ENCODE results near the gene IL1R1.

The IL1R1 gene

DNA sequence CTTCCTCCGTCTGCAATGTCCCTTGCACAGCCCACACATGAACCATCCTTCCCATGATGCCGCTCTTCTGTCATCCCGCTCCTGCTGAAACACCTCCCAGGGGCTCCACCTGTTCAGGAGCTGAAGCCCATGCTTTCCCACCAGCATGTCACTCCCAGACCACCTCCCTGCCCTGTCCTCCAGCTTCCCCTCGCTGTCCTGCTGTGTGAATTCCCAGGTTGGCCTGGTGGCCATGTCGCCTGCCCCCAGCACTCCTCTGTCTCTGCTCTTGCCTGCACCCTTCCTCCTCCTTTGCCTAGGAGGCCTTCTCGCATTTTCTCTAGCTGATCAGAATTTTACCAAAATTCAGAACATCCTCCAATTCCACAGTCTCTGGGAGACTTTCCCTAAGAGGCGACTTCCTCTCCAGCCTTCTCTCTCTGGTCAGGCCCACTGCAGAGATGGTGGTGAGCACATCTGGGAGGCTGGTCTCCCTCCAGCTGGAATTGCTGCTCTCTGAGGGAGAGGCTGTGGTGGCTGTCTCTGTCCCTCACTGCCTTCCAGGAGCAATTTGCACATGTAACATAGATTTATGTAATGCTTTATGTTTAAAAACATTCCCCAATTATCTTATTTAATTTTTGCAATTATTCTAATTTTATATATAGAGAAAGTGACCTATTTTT lies 35.4 kb downstream of the IL1R1 start:
- DNase-seq: no peak

DNA sequence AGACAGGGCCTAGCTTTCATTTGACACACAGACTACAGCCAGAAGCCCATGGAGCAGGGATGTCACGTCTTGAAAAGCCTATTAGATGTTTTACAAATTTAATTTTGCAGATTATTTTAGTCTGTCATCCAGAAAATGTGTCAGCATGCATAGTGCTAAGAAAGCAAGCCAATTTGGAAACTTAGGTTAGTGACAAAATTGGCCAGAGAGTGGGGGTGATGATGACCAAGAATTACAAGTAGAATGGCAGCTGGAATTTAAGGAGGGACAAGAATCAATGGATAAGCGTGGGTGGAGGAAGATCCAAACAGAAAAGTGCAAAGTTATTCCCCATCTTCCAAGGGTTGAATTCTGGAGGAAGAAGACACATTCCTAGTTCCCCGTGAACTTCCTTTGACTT lies 36.5 kb downstream of the IL1R1 start:
- DNase-seq: no peak

DNA sequence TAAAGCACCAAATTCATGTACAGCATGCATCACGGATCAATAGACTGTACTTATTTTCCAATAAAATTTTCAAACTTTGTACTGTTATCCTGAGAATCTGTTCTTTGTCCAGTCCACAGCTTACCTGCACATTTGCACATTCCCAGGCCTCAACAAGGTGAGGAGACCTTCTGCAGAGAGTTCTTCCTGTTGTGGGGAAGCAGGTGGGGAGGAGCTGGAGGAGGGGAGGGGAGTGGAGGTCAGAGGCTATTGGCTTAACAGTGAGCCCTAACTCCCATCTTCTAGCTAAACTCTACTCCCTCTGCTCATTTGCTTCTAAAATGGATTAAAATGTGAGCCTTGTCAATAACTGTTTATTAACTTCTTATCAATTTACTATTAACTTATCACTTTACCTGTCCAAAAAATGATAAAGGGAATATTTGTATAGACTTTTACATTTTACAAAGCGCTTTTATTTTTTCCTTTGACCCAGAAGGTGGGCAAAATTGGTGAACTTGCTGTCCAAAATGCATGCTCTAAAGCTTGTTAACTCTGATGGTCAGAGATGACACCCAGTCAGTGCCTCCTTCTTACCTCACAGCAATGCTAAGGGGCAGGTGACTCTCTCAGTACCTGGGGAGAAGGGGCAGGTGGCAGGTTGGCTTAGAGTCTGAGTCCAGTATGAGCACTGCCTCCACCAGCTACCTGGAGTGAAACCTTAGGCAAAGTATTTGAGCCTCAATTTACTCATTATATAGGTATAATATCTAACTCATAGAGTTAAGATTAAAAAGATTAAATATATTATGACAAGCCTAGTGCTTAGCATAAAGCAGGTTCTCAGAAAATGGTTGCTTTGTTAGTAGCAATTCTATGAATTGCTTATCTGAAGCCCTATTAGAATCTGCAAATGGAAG lies 37.5 kb downstream of the IL1R1 start:
- DNase-seq: no peak

DNA sequence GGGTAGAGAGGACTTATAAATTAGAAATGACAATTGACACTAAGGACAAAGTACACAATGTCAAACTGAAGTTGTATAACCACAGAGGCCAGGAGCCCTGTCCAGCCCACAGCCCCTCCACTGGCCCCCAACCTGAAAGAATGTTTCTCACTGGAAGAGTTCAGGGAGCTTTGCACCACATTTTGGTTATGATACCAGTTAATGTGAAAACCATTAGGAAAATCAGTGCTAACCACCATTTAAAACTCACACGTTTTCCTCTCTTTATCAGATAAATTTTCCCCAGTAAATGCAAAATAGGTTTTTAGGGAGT lies 38.1 kb downstream of the IL1R1 start:
- DNase-seq: no peak

DNA sequence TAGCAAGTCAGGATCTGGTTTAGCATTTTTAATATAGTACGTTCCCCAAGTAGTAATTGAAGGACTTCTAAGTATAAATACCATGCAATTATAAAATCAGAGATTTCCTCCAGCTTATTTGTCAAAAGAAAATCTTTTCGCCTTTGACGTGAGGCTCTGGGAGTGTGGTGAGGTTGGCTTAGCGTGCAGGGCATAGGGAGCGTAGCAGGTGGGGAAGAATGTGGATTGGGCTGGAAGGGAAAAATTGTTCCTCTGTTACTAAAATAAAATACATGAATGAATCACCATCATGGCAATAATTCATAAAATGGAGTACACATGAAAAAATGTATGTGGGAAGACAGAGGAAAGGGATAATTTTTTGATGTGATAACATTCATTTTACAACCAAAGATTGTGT lies 38.8 kb downstream of the IL1R1 start:
- no peak for DNase-seq

DNA sequence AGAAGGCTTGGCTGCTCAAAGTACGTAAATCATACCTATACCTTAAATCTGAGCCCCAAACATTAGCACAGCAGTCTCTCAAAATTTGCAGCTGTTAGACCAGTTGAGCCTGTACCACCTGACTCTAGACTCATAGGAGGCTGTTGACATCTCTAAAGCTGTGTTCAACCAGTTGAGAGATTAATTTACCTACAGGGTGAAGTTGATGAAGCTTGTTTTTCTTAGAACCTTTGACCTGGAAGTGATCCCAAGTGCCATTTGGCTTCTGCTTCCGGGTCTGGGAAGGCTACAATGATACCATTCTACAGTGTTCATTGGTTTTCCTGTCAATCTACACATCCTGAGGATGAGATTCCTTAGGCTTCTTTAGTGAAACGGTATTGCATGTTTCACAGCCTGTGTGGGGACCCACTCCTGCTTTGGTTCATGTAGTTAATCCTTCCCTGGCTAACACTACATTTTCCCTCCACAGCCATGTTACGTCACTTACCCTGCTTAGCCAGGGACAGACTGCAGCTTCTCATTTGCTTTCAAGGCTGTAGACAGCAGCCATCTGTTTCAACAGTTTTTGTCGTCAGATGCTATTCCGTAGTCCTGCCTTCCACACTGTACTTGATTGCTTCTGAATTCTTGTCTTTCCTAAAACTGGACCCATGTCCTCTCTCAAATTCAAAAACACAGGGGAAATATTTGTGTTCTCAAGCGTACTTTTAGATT lies 39.5 kb downstream of the IL1R1 start:
- DNase-seq: no peak

DNA sequence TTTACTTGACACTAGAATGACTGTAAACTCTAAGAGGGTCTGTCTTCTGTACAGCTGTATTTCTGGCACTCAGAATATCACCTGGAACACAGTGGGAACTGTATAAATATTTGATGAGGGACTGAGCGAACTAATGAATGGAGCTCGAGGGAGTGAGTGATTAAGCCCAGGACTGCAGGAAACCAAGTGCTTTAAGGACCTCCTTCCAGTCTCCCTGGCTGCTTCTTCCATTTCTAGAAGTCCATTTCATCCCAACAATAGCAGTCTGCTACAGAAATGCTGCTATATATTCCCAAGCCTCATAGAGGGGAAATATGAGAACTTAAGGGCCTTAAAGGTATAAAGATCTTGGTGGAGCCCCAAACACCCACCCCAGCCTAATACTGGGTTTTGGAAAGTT lies 41.5 kb downstream of the IL1R1 start:
- no peak for DNase-seq

DNA sequence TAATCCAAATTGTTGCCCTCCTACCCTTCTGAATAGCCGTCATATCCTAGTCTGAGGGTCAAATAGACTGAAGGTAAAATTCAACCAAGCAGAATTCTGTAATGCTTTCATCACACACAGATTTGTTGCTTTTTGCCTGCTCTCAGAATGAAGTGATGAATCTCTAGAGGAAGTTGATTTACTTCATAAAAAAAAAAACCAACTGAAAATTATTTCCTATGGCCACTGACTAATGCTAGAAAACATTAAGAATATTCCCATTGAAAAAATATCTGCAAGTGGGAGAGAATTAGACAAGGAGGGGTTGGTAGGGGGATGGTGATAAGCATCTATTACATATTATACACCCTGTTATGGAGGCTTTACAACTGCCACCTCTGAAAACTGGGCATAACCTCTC lies 42.0 kb downstream of the IL1R1 start:
- no peak for DNase-seq

DNA sequence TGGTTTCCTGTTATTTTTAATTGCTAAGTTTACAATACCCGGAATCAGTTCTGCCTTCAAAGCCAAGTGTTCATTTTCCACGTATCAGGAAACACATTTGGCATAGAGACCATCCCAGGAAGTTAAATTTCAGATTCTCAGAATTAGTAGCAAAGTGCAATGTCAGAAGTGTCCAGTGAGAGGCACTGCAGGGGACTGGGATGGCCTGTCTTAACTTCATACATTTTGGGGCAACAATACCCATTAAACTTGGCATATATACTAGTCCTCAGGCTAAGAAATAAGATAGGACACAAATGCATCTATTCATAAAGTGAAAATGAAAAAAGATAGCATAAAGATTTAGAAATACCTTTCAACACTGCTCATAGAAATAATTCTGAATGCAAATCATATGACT lies 42.8 kb downstream of the IL1R1 start:
- no peak for DNase-seq

DNA sequence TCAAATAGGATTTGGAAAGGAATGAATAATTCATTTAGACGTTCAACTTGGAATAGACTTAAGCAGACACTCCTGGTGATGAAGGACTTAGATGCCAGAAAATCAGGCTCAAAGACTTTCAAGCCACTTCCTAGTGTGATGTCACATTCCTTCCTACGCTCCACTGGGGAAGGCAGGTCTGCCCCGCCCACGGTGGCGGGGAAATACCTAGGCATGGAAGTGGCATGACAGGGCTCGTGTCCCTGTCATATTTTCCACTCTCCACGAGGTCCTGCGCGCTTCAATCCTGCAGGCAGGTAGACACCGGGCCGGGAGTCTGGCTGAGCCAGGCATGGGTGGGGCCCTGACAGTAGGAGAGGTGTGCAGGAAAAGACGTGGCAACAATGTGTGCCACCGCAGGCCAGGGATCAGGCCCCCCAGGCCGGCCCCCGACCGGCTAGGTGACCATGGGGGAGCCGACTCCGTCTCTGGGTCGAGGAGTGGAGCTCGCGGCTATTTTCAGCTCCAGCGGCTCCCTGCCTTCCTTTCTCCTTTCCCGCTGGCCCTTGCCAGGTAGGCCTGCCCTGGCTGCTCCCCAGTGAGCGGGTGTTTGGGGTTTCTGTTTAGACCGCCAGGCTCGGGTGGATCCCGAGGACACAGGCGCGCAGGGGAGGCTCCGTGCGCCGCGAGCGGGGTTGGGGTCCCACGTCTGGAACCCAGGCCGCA lies 44.4 kb downstream of the IL1R1 start, which contains the start of gene IL1RL2:
TSS of gene IL1RL2 (plus strand) at position 233 of the 705 bp plus-strand sequence. CDS start 845 bp downstream, outside the sequence.
- no peak for DNase-seq

DNA sequence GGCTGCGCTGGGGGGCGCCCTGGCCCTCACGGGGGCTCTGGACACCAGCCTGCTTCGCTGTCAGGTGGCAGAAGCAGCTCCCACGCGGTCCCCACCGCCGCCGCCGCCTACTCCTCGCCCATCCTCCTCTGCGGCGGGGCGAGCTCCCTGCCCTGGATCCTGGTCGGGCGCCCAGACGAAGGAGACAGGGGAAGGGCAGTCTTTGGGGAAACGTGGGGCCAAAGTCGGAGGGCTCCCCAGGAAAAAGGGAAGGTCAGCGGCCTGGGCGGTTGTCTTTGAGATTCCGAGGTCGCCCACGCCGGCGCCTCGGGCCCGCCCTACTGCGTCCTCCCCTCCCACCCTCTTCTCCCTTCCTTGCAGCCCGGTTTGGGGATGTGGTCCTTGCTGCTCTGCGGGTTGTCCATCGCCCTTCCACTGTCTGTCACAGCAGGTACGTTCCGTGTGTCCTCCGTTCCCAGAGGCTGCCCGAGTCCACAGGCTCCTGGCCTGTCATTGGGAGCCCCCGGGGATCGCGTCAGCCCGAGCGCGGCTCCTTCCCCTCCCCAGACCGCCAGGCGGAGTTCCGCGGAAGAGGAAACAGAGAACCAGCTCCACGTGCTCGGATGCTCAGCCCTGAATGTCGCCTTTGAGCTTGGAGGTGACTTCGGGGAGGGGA lies 45.1 kb downstream of the IL1R1 start:
- DNase-seq: no peak

DNA sequence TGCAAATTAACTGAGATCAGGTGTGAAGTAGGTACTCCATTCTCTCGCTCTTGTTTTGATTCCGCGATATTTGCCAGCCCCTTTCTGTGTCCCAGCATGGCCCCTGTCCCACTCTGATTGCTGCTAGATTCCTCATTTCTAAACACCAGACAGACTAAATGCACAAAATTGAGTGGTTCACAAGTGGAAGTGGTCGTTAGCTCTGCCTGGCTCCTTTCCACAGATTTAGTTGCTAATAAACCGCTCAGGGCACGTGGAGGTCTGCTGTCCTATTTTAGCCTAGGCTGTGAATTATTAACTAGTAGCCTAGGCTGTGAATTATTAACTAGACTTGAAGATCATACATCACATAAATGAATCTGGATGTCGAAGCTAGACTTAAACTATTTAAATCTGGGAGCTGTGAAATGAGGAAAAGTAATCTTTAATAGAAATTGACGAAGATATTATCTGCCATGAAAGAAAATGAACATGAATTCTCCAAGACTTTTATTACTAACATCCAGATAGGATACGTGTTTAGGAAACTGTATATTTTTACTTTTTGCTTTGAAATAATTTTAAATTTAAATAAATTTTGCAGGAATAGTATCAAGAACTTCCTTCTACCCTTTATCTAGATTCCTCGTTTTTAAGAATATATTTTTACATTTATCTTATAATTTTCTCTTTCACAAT lies 48.0 kb downstream of the IL1R1 start:
- no peak for DNase-seq

DNA sequence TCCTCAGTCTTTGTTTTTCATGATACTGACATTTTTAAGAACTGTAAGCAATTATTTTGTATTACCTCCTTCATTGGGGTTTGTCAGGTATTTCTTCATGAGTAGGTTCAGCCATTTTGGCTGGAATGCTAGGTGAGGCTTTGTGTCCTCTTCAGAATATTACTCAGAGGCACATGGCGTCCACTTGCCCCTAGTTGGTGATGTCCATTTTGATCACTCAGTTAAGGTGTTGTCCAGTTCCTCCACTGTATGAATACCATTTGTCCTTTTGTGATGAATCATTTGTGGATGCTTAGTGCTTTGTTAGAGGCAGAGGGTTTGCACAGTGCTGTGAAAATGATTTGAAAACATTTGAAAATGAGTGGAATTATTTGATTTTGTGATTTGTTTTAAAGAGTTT lies 49.0 kb downstream of the IL1R1 start:
- DNase-seq: no peak

DNA sequence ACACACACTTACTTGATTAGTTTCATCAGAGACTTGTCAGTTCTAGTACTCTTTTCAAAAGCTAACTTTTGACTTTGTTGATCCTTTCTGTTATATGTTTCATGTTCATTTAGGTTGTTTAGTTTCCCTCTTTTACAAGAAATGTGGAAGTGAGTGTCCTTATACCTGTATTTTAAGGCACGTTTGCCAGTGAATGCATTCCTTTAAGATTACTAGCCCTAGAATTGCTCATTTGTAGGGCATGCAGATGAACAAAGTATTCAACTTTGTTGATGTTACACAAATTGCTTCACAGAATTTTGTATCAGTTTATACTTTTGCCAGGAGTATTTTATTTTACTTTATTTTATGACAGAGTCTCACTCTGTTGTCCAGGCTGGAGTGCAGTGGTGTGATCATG lies 50.5 kb downstream of the IL1R1 start:
- DNase-seq: no peak

DNA sequence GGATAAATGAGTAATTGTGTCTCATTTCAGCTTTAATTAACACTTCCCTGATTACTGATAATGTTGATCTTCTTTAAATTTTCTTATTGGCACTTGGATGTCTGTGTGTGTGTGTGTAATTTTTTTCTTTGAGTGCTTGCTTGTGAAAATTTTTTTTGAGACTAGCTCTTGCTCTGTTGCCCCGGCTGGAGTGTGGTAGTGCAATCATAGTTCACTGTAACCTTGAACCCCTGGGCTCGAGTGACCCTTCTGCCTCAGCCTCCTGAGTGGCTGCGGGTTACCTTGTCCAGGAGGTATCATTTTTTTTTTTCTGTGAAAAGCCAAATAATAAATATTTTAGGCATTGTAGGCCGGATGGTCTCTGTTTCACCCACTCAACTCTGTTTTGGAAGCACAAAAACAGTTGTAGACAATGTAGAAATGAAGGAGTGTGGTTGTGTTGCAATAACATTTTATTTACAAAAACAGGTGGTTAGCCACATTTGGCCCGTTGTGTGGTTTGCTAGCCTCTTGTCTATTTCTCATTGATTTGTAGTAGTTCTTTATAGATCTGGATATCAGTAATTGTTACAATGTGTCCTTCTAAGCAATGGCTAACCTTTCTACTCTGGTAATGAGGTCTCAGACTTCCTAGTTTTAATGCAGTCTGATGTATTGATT lies 52.2 kb downstream of the IL1R1 start:
- DNase-seq: no peak

DNA sequence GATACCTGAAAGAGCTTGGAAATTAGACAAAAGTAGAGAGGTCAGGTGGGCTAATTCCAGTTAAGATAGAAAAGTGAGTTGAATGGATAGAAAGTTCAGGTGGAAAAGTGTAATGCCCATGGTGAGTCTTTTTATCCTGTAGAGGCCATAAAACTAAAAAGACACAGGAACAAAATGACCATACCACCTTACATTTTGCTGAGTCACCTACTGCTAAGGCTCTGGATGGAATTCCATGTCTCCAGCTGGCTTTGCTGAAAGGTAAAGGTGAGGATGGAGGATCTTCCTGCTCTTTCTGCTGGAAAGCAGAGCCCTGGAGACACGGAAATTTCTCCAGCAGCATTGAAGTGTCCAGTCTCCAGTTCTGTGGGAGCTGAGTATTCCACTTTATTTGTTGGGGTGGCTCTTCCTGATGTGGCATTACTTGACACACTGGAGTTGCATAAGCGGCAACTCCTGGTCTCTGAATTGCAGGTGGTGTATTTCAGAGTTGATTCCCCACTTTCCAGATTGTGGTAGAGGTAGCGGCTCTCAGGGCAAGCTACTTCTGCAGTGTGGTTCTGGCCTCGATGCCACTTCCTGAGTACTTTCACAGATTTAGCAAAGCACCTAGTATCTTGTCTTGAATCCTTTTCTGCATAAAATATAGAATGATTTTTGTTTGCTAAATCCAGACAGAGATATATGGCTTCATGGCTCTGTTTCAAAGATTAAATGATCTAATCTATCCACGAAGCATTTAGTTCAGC lies 55.0 kb downstream of the IL1R1 start:
- no peak for DNase-seq

DNA sequence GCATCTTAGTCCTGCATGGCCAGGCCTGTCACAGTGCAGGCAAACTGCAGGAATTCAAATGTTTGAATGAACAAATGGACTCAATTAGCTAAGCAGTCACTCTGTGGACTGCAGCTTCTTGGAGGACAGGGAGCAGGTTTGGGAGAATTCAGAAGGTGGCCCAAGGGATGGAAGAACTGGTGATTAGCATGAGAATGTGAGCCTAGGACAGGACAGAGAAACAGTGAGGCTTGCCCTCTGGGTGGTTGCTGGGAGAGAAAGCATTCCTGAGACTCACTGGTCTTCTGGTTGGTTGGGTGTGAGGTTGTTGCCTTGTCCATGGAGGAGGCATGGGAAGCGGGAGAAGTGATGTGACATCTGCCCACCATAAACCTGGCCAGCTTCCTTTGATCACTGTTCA lies 58.0 kb downstream of the IL1R1 start:
- DNase-seq: no peak

DNA sequence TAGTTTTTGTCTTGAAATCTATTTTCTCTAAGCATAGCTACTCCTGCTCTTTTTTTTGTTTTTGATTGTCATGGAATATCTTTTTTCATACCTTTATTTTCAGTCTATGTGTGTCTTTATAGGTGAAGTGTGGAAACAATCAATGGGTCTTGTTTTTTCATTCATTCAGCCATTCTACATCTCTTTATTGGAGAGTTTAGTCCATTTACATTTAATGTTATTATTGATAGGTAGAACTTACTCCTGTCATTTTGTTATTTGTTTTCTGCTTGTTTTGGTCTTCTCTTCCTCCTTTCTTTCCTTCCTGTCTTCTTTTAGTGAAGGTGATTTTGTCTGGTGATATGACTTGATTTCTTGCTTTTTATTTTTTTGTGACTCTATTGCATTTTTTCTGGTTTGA lies 62.1 kb downstream of the IL1R1 start:
- no peak for DNase-seq

DNA sequence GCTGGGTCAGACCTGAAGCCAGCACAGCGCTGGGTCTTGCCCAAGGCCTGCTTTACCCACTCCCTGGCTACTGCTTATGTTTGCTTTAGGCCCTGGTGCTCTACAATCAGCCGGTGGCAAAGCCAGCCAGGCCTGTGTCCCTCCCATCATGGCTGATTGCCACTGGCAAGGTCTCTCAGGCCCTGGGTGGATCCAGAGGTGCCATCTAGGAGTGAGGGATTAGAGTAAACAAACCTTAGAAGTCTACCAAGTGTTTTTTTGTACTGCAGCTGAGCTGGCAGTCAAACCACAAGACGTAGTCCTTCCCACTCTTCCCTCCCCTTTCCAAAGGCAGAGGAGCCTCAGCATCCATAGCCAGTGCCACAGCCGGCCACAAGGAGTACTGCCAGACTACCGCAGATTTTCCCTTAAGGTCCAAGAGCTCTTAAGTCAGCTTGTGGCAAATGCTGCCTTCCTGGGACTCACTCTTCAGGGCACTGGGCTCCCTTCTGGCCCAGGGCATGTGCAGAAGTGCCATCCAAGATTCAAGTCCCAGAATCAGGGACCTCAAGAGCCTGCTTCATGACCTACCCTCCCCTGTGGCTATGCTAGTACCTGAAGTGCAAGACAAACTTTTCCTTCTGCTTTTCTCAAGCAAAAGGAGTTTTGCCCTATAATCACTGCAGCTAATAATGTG lies 64.3 kb downstream of the IL1R1 start:
- DNase-seq: no peak

DNA sequence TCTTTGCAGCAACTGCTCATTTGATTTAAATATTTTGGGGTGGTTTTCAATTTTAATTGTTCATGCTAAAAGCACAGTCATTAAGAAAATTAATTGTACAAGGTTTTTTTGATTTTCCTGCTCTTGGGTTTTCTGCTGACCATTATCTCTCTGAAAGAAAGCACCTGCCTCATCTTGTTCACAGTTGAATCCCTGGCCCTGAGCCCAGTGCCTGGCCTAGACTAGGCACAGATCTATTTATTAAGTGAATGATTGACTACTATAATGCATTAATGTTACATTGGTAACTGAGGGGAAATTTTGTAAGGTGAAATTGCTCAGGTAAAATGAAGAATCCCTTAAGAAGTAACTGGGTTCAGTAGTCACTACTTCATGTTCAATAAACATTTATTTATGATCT lies 66.2 kb downstream of the IL1R1 start:
- no peak for DNase-seq
